Activated gamma-delta T cell (primary cell): ENCODE data around the gene SV2B.

Source experiments
- DNase-seq: peaks from one replicate; lab custom pipeline; 2025; lab: John Stamatoyannopoulos, UW

The SV2B gene

DNA sequence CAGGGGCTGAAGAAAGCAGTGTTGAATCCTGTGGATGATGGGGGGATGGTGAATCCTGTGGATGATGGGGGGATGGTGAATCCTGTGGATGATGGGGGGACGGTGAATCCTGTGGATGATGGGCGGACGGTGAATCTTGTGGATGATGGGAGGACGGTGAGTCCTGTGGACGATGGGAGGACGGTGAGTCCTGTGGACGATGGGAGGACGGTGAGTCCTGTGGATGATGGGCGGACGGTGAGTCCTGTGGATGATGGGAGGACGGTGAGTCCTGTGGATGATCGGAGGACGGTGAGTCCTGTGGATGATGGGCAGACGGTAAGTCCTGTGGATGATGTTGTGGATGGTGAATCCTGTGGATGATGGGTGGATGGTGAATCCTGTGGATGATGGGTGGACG is 170.7 kb downstream of the SV2B start:
- DNase-seq, result no peak

DNA sequence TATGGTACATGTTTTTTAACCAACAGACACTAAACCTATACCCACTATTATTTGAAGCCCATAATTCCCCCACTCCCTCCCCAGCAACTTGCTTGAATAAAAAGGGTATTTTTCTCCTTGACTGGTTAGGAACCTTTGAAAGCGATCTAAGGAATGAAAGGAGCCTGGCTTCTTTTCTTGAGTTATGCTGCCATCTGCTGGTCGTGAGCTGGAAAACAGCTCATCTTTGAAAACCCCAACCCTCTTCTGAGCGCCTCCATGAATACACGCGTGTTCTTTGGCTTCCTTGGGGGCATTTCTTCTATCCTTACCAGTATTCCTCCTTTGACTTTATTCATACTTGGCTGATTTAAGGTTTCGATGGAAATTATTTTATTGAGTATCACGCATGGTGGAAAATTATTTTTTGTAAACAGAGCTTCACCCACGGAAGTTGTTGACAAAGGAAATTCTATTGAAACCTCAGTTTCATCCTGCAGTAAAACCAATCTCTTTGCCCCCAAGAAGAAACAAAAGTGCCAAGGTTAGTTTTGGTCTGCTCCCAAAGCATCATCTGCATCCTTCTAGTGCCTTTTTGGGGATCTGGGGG is 171.6 kb downstream of the SV2B start:
- no peak for DNase-seq

DNA sequence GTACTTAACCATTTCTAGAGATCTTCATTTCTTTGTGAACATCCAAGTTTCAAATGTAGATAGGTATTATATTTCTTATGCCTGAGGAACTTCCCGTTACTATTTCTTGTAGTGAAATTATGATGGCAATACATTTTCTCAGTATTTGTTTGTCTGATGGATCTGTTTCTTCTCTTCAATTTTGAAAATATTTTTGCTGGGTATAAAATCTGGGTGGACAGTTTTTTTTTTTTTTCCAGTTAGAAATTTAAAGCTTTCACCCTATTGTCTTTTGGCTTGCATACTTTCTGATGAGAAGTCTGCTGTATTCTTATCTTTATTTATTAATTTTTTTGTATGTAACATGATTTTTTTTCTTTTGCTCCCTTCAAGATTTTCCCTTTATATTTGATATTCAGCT is 175.8 kb downstream of the SV2B start:
- DNase-seq, result no peak

DNA sequence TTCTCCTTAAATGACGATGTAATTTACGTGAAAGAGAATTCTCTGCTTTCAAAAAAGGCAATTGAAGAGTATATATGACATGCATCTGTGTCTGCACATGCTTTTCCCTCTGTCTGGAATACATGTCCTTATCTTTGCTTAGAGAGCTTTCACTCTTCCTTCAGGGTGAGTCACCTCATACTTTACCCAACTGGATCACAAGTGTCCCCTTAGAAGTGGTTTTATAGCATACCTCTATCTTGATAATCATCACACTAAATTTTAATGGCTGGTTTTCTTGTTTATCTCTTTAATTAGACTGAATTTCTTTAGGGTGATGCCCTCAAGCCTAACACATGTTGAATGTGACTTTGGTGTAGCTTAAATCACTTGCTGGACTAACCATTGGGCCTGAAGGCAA is 178.9 kb downstream of the SV2B start:
- no peak for DNase-seq

DNA sequence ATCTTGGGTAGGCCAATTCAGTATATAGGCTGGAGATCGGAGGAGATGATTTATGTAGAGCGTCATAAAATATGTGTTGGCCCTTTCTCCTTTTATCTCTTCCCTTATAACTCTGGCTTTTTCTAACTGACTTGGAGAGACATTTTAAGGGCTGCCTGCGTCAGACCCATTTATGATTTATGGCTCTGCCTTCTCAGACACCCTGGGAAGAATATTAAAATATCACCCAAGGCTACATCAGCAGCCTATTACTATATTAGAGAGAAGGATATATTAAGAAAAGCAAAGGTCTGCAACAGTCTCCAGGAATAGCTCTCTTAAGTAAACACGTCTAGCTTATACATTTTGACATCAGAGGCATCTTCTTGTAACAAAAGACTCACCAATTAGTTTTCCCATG is 179.4 kb downstream of the SV2B start:
- DNase-seq, result no peak

DNA sequence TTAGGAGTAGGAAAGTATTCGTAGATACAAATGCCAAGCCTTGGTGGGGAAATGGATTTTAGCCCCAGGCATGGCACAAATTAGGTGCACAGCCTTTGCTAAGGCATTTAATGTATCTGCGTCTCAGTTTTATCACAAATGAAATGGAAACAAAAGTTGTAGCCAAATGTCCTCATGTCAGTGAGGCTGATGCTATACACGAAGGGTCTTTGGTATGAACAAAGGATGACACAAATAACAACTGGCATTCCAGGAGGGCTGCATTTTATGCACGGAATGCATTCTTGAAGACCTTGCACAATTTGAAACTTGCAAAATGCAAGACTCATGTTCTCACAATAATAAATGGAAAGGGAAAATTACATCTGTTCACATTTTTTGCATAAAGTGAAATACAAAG is 181.9 kb downstream of the SV2B start:
- no peak for DNase-seq

DNA sequence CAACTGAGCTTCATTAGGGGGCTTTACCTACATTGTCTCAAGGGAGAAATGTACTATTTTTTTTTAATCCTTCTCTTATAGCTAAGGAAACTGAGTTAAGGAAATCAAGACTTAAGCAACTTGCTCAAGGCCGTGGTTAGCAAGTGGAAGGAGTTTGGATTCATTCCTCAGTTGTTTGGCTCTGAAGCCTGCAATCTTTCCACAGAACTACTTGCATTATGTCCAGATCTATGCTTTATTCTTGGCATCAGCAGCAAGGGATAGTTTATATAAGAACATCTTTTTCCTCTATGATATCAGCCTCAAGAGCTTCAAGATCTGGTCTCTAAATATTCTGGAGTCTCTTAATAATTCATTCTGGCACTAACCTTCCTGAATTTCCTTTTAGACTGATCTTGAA is 182.4 kb downstream of the SV2B start:
- DNase-seq, result no peak

DNA sequence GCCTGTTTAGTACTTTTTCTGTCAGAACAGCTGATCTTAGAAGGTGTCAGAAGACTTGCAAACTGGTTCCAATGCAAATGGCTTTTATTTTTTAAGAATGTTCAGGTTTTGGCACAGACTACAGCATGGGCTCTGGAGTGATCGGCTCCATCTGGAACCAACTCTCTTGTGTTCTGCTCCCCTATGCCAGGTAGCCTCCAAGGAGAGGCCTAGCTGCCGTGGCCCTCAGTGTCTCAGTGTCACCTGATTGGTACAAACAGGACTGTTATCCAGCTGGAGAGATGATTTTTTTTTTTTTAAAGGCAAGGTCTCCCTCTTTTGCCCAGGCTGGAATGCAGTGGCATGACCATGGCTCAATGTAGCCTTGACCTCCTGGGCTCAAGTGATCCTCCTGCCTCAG is 183.1 kb downstream of the SV2B start:
- DNase-seq, result no peak

DNA sequence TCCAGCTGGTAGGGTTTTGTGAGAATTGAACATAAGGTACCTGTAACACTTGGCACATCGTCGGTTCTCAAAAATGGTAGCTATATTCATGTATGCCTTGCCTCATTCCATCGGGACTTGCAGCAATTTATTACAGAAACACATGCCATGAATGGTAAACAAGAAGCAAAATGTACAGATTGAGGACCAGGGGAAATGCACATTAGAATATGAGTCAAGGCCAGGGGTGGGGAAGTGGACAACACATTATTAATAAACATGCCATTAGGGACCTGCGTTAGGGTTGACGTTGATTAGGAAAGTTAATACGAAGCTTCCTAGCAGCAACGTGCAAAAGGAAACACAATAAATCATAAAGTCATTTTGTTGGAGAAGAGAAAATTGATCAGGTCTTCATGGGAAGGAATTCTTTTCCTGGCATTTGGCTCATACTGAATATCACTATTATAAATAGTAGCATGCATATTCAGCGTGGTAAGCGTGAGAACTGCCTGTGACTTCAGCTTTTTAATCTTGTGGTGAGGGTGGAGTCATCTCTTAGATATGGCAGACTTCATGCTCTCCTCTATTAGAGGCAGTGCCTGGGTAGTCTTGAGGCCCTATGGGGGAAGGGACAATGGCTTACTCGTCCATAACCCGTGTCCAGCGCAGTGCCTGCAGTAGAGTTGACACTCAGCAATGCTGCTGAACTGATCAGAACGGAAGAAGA is 184.9 kb downstream of the SV2B start:
- DNase-seq, result no peak

DNA sequence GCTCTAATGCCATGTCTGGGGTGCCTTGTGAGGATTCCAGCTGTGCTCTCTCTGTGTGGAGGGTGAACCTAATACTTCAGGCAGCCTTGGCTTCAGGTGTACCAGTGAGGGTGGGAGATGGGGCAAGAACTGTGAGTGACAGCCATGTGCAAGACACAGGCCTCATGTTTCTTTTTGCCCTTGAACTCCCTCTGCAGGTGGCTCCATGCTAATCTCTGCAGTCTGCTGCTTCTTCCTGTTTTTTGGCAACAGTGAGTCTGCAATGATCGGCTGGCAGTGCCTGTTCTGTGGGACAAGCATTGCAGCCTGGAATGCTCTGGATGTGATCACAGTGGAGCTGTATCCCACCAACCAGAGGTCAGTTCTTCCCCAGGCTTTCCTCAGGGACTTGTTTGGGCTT is 189.3 kb downstream of the SV2B start:
- DNase-seq, result no peak

DNA sequence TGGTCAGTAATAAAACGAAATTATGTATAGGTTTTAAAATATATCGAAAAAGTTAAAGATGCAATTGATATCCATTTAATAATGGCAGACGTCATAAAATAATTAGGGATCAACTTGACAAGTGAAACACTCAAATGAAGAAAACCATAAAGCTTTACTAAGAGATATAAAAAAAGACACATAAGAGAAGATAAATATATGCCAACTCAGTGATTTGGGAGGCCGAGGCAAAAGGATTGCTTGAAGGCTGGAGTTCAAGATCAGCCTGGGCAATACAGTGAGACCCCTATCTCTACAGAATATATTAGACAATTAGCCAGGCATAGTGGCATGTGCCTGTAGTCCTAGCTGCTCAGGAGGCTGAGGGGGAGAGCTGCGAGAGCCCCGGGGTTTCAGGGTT is 190.5 kb downstream of the SV2B start:
- DNase-seq, result no peak

DNA sequence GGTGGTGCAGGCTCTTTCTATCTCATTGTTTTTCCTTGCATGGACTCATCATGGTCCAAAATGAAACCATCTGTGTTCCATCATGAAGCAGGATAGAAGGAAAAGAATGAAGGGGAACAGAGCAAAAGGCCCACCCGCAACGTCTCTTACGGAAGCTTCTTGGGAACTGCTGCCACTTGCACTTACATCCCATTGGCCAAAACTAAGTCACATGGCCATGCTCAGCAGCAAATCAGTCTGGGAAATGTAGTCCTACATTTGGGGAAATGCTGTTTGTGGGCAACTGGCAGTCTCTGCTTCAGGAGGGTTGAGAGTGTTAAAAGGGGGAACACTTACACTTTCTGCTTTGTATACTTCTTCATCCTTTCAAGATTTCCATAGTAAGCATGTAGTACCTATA is 191.6 kb downstream of the SV2B start:
- DNase-seq, result no peak

DNA sequence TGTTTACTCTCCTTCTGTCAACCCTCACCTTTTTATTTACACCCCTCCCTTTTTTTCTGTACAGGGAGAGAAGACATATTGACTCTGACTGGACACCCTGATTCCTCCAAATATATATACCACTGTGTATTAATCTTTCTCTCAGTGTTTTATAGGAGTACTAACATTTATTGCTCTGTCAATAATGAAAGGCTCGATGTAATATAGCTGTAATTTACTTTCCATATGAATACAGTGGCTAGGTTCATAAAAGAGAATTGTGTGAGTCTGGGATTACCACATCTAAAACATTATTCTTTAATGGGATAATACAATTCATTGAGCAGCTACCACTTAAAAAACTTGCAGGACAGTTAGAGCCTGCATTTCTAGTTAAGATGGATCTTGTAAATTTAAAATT is 194.3 kb downstream of the SV2B start:
- DNase-seq, result no peak

DNA sequence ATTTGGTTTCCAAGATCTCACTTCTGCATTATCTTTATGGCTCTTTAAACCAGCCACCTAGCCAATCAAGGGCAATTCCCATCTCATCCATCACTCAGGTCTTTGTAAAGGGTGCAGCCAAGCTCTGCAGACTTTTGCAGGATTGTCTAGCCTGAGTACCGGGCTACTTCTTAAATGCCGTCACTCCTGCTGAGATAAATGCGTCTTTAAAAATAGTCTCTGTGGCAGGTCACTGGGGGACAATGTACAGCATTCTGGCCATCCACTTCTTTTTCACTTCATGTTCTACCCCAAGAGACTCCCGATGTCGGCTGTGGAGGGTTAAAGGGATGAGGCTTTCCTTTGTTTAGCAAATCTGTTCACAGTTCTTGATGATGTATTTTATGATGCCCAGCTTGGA is 194.7 kb downstream of the SV2B start:
- no peak for DNase-seq

DNA sequence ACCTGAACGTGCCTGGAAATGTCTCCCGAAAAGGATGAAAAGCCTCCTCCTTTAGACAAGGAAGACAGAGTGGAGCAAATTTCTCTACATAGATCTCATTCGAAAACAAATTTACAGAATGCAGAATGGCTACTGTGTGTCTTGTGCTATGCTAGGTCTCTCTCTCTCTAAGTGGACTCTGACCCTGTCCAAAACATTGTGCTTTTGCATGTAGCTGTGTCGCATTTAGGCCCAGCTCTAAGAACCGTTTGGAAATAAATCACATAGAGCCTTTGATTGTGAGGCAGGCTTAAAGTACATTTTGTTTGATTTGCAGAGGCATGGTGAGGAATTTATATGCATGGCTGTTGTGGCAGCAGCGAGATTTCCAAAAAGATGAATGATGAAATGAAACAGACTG is 198.0 kb downstream of the SV2B start:
- no peak for DNase-seq

DNA sequence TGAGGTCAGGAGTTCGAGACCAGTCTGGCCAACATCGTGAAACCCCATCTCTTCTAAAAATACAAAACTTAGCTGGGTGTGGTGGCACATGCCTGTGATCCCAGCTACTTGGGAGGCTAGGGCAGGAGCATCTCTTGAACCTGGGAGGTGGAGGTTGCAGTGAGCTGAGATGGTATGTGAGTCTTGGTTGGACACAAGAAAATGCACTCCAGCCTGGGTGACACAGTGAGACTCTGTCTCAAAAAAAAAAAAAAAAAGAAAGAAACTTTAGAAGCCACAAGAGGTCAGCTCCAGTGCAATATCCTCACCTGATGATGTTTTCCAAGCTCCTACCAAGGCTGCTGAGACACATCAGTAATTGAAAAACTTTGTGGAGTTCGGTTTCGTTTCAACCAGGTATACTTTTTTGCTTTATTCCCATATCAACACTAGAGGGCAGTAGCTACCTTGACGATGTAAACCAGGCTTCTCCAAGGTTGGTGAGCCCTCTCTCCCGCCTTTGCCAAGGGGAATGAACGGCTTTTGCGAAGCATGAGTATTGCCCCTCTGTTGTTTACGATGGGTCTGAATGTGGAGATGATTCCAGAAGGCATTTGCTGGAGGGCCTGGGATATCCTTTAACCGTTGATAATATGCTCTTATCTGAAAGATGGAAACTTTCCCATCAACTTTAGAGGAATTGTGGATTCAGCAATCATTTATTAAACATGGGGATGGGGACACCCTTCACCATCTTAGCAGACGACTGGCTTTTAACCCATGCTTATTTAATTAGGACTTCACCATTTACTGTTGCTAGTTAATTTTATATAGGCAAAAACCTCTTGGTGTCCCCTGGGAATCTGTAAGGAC is 202.8 kb downstream of the SV2B start:
- no peak for DNase-seq

DNA sequence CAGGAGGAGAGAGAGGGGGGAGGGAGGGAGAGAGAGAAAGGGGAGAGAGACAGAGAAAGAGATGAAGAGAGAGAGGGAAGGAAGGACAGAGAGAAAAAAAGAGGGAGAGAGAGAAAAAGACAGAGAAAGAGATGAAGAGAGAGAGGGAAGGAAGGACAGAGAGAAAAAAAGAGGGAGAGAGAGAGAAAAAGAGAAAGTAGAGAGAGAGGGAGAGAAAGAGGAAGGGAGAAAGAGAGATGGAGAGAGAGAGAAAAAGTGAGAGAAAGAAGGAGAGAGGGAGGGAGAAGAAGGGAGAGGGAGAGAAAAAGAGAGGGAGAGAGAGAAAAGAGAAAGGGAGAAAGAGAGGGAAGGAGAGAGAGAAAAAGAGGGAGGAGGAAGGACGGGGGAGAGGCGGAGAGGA is 204.2 kb downstream of the SV2B start:
- no peak for DNase-seq

DNA sequence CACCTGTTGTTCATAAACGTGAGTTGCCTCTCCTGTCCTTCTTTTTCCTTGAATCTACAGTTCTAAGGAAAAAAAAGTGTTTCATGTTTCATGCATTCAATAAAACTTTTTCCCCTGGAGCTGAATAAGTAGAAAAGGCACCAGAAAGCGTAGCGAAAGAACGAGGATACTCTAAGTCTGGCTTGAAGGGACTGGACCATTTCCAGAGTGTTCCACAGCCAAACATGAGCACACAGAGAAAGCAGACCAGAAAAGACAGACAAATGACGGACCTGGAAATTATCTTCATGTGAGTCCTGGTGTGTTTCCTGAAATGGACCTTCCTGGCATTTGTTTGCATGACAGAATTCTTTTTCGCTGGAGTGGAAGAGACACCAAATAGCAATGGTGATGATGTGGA is 204.7 kb downstream of the SV2B start:
- DNase-seq, result no peak

DNA sequence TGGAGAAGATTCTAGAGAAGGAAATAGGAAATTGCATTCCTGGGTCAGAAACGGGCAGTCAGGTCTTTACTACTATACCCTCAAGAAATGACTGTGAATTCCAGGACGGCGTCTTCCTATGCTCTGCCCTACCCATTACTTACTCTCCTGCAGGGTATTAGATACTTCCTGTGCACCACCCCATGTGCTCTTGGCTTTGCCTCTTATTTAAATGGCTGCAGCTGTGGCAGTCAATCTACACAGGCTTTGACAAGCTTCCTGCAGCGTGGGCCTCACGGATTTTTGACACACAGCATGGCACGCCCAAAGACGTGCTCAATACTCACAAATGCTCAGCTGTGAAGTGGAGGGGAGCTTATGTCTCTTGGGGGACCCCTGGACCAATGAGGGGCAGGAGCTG is 206.1 kb downstream of the SV2B start:
- DNase-seq, result no peak

DNA sequence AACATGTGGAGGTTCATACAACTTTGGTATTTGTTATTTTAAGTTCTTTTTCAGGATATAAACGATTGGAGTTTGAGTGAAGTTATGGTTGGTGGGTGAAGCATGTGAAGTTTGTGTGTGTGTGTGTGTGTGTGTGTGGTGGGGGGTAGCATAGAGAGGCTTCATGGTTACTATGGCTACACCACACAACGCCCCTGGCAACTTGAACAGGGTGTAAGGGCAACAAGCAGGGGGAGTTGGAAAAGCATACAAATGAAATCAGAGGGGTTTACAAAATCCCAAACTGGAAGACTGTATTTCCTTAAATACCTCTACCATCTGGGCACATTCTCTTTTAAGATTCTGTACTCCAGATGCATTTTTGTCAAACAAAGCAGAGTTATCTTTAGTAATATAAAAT is 207.5 kb downstream of the SV2B start:
- DNase-seq, result no peak

DNA sequence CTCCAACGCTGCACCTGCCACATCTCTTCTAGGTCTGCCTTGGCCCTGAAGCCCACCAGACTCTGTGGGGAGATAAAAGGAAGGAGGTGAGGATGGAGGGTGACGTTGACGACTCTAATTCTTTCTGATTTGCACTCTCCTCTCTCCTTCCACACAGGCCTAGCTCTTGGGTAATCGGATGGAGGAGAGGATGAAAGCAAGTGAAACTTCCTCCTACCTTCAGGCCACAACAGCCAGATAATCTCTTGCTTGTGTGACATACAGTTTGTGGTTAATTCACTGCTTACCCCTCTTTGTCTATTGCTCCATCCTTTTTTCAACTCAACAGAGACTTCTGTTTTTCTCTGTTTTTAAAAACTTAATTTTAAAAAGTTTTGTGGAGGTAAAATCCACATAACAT is 208.1 kb downstream of the SV2B start:
- no peak for DNase-seq

DNA sequence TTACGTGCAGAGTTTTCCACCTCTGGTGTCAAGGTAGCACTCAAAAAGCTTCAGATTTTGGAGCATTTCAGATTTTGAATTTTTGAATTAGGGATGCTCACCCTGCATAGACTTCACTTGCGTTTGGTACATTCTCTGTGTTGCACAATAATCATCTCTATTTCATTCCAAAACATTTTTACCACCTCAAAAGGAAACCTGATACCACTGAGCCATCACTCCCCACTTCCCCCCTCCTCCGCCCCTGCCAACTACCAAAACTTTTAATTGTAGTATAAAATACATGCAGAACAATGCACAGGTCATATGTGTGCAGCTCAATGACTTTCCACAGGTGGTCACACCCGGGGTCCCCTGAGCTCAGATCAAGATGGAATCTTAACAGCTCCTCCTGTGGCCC is 208.8 kb downstream of the SV2B start:
- no peak for DNase-seq

DNA sequence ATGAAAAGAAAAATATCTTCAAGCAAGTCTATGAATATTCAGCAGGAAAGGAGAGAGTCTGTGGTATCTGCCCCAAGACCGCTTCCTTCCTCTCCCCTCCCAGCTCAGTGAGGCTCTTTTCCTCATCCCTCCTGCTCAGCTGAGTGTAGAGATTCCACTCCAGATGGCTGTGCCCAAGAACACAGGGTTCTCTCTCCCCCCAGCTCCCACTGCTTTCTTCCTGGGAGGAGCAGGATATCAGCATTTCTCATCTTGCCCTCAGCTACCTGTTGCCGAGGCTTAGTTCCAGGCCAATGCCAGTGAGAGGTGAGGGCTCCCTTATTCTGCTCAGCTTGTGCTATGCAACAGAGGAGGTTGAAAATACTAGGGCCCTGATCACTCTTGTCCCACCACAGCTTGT is 211.9 kb downstream of the SV2B start:
- no peak for DNase-seq
